Measurements from ENCODE around the gene DTX3. TPM values are rescaled to one million over a fixed set of nuclear protein-coding genes. Genes with fewer than 3 reads are reported as not detected.

The DTX3 gene
- total and polyA plus RNA-seq, 2 of the 13 experiments (the other 11 are each of a cell fraction or from before 2014, with no cell fraction given): 9.0 to 27.2 TPM

DNA sequence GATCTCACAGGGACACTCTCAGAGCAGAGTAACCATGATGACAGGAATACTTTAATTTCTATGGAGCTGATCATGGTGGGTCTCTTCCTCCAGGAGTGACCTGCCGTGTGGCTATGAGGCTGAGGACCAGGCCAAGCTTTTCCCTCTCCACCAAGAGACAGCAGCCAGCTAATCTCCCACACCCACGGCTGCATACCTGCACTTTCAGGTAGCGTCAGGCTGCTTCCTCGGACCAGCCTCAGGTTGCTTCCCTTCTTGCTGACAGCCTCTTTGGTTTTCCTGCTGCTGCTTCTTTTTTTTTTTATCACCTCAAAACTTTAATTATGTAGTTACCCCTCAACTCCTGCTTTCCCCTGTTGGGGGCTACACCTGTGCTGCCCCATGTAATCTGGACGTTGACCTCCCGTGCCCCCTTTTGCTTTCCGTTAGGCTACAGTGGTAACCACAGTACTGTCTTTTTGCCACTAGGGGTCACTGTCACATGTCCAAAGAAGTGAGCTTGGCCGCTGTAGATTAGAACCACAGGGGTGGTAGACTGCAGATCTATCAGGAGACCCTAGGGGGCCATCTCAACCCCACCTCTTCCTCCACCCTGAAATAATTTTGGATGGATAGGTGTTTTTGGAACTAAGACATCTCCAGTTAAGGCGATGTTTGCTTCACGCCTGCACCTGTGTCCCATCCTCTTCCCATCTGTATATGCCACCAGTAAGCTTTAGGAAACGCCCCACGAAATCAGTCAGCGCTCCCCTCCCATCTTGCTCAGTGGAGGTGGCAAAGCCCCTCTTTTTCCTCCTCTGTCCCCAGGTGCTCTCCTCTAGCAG lies 21.4 kb upstream of the DTX3 start (continued):
- TF ChIP-seq, protein P1, sequence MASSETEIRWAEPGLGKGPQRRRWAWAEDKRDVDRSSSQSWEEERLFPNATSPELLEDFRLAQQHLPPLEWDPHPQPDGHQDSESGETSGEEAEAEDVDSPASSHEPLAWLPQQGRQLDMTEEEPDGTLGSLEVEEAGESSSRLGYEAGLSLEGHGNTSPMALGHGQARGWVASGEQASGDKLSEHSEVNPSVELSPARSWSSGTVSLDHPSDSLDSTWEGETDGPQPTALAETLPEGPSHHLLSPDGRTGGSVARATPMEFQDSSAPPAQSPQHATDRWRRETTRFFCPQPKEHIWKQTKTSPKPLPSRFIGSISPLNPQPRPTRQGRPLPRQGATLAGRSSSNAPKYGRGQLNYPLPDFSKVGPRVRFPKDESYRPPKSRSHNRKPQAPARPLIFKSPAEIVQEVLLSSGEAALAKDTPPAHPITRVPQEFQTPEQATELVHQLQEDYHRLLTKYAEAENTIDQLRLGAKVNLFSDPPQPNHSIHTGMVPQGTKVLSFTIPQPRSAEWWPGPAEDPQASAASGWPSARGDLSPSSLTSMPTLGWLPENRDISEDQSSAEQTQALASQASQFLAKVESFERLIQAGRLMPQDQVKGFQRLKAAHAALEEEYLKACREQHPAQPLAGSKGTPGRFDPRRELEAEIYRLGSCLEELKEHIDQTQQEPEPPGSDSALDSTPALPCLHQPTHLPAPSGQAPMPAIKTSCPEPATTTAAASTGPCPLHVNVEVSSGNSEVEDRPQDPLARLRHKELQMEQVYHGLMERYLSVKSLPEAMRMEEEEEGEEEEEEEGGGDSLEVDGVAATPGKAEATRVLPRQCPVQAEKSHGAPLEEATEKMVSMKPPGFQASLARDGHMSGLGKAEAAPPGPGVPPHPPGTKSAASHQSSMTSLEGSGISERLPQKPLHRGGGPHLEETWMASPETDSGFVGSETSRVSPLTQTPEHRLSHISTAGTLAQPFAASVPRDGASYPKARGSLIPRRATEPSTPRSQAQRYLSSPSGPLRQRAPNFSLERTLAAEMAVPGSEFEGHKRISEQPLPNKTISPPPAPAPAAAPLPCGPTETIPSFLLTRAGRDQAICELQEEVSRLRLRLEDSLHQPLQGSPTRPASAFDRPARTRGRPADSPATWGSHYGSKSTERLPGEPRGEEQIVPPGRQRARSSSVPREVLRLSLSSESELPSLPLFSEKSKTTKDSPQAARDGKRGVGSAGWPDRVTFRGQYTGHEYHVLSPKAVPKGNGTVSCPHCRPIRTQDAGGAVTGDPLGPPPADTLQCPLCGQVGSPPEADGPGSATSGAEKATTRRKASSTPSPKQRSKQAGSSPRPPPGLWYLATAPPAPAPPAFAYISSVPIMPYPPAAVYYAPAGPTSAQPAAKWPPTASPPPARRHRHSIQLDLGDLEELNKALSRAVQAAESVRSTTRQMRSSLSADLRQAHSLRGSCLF (CRISPR knock-in tag; IDR thresholded peaks at IDR 0.05; ENCODE audit: borderline replicate concordance): no peak
- TF ChIP-seq MED1 (CRISPR knock-in tag; IDR thresholded peaks at IDR 0.05): peak; percentile 50
- TF ChIP-seq, protein P2, sequence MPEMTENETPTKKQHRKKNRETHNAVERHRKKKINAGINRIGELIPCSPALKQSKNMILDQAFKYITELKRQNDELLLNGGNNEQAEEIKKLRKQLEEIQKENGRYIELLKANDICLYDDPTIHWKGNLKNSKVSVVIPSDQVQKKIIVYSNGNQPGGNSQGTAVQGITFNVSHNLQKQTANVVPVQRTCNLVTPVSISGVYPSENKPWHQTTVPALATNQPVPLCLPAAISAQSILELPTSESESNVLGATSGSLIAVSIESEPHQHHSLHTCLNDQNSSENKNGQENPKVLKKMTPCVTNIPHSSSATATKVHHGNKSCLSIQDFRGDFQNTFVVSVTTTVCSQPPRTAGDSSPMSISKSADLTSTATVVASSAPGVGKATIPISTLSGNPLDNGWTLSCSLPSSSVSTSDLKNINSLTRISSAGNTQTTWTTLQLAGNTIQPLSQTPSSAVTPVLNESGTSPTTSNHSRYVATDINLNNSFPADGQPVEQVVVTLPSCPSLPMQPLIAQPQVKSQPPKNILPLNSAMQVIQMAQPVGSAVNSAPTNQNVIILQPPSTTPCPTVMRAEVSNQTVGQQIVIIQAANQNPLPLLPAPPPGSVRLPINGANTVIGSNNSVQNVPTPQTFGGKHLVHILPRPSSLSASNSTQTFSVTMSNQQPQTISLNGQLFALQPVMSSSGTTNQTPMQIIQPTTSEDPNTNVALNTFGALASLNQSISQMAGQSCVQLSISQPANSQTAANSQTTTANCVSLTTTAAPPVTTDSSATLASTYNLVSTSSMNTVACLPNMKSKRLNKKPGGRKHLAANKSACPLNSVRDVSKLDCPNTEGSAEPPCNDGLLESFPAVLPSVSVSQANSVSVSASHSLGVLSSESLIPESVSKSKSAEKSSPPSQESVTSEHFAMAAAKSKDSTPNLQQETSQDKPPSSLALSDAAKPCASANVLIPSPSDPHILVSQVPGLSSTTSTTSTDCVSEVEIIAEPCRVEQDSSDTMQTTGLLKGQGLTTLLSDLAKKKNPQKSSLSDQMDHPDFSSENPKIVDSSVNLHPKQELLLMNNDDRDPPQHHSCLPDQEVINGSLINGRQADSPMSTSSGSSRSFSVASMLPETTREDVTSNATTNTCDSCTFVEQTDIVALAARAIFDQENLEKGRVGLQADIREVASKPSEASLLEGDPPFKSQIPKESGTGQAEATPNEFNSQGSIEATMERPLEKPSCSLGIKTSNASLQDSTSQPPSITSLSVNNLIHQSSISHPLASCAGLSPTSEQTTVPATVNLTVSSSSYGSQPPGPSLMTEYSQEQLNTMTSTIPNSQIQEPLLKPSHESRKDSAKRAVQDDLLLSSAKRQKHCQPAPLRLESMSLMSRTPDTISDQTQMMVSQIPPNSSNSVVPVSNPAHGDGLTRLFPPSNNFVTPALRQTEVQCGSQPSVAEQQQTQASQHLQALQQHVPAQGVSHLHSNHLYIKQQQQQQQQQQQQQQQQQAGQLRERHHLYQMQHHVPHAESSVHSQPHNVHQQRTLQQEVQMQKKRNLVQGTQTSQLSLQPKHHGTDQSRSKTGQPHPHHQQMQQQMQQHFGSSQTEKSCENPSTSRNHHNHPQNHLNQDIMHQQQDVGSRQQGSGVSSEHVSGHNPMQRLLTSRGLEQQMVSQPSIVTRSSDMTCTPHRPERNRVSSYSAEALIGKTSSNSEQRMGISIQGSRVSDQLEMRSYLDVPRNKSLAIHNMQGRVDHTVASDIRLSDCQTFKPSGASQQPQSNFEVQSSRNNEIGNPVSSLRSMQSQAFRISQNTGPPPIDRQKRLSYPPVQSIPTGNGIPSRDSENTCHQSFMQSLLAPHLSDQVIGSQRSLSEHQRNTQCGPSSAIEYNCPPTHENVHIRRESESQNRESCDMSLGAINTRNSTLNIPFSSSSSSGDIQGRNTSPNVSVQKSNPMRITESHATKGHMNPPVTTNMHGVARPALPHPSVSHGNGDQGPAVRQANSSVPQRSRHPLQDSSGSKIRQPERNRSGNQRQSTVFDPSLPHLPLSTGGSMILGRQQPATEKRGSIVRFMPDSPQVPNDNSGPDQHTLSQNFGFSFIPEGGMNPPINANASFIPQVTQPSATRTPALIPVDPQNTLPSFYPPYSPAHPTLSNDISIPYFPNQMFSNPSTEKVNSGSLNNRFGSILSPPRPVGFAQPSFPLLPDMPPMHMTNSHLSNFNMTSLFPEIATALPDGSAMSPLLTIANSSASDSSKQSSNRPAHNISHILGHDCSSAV (CRISPR knock-in tag; IDR thresholded peaks at IDR 0.05; ENCODE audit: borderline replicate concordance): no peak
- TF ChIP-seq, protein P3, sequence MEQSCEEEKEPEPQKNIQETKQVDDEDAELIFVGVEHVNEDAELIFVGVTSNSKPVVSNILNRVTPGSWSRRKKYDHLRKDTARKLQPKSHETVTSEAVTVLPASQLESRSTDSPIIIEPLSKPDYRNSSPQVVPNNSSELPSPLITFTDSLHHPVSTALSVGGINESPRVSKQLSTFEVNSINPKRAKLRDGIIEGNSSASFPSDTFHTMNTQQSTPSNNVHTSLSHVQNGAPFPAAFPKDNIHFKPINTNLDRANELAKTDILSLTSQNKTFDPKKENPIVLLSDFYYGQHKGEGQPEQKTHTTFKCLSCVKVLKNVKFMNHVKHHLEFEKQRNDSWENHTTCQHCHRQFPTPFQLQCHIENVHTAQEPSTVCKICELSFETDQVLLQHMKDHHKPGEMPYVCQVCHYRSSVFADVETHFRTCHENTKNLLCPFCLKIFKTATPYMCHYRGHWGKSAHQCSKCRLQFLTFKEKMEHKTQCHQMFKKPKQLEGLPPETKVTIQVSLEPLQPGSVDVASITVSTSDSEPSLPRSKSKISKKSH (CRISPR knock-in tag; IDR thresholded peaks at IDR 0.05; ENCODE audit: borderline replicate concordance): no peak
- peak; percentile 62 for TF ChIP-seq HOXA3 (CRISPR knock-in tag; IDR thresholded peaks at IDR 0.05)
- TF ChIP-seq, protein P4, sequence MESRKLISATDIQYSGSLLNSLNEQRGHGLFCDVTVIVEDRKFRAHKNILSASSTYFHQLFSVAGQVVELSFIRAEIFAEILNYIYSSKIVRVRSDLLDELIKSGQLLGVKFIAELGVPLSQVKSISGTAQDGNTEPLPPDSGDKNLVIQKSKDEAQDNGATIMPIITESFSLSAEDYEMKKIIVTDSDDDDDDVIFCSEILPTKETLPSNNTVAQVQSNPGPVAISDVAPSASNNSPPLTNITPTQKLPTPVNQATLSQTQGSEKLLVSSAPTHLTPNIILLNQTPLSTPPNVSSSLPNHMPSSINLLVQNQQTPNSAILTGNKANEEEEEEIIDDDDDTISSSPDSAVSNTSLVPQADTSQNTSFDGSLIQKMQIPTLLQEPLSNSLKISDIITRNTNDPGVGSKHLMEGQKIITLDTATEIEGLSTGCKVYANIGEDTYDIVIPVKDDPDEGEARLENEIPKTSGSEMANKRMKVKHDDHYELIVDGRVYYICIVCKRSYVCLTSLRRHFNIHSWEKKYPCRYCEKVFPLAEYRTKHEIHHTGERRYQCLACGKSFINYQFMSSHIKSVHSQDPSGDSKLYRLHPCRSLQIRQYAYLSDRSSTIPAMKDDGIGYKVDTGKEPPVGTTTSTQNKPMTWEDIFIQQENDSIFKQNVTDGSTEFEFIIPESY (CRISPR knock-in tag; IDR thresholded peaks at IDR 0.05): peak; percentile 24; the same call in 1 of the 2 replicates
- TF ChIP-seq, protein P5, sequence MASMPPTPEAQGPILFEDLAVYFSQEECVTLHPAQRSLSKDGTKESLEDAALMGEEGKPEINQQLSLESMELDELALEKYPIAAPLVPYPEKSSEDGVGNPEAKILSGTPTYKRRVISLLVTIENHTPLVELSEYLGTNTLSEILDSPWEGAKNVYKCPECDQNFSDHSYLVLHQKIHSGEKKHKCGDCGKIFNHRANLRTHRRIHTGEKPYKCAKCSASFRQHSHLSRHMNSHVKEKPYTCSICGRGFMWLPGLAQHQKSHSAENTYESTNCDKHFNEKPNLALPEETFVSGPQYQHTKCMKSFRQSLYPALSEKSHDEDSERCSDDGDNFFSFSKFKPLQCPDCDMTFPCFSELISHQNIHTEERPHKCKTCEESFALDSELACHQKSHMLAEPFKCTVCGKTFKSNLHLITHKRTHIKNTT (CRISPR knock-in tag; IDR thresholded peaks at IDR 0.05): no peak

Measured in HepG2 (cell line).